Adrenal gland (tissue), 12 donors: ENCODE measurements around the gene UGDH. TPM values are rescaled to one million over a fixed set of nuclear protein-coding genes. Genes with fewer than 3 reads are reported as not detected.
A peak's percentile ranks its signal among the peaks of the same experiment; 100 is the strongest.
"Not testable (repeated sequence)": the region's sequence is repeated elsewhere in the genome, so short reads cannot be mapped to it uniquely, and the experiment has no call there.

ENCODE experiments used
- DNase-seq, 7 donors: peaks; one replicate each; pipeline ENCODE4 v3.0.0-alpha.2; 2019 to 2020
- H3K27ac ChIP-seq, 5 donors: fragments of 200-600 bp; sonication (generic) in 4 of 5; 1 replicate in 3 of 5; 2 replicates in 2 of 5; pipeline versions ENCODE4 v1.5.1 to v1.8.0; 2016 to 2020; ENCODE audit warnings: mild to moderate bottlenecking in 1 of 5
- H3K27me3 ChIP-seq: fragments of 200-600 bp; 2 replicates; pipeline ENCODE4 v1.8.0; 2021
- H3K36me3 ChIP-seq, 2 donors: fragments of 200-600 bp; replicated peaks in 1 of 2; 1 replicate in 1 of 2; 2 replicates in 1 of 2; pipeline versions ENCODE4 v1.5.1 to v1.8.0; 2018 to 2022
- H3K4me1 ChIP-seq, 2 donors: fragments of 200-600 bp; replicated peaks in 1 of 2; 1 replicate in 1 of 2; 2 replicates in 1 of 2; pipeline versions ENCODE4 v1.5.1 to v1.8.0; 2018 to 2021
- H3K4me3 ChIP-seq, 4 donors: fragments of 200-600 bp; sonication (generic) in 3 of 4; one replicate each; pipeline ENCODE4 v1.5.1; 2016 to 2018
- H3K9me3 ChIP-seq, 3 donors: fragments of 200-600 bp; sonication (generic) in 1 of 3; replicated peaks in 1 of 3; 1 replicate in 2 of 3; 2 replicates in 1 of 3; pipeline versions ENCODE4 v1.5.1 to v1.8.0; 2016 to 2021
- POLR2A ChIP-seq, 2 donors: fragments of 450-650 bp; IDR thresholded peaks; one replicate each; pipeline ENCODE4 v1.6.1; 2017; ENCODE audit warnings: antibody characterized with exemption in 2 of 2, mild to moderate bottlenecking in 2 of 2, moderate library complexity in 1 of 2
- WGBS, 4 donors: extraction: QIAGEN DNeasy Blood & Tissue Kit in 2 of 4; methylation state at CpG; one replicate each; pipeline versions ENCODE4 v1.1.5 to v1.1.7; 2013 to 2017; 5-methylcytosine and 5-hydroxymethylcytosine counted together
- intact Hi-C, 2 donors: fragments of 100-400 bp; cut with DNase I; formaldehyde crosslinking; loops; one replicate each; pipeline versions ENCODE4 v1.14.1 to v1.15.0; 2022 to 2023
- polyA plus RNA-seq, 3 donors: library from polyadenylated mRNA; stranded (reverse); fragments of 200-250 nt in 2 of 3; fragments of 350-450 nt in 1 of 3; fragmentation: Illumina TruSeq in 1 of 3; extraction: RNeasy Lipid Tissue Mini Kit (QIAGEN cat#74804) in 1 of 3; gene quantifications; one replicate each; pipeline ENCODE4 v1.2.3, GENCODE V29; 2013 to 2014
- total RNA-seq, 9 donors: library from RNA; depleted of rRNA in 4 of 9; stranded (reverse); fragments of >200 nt in 4 of 9; fragments of 120-200 nt in 1 of 9; fragmentation: NEBNext Ultra II Directional in 1 of 9; extraction: Animal tissue kit (Norgen Biotek cat#: 25700) in 1 of 9; gene quantifications; one replicate each; pipeline versions ENCODE4 v1.1.0 to v1.2.4, GENCODE V29; 2013 to 2023
- TF ChIP-seq, protein P1 (sequence below), 6 experiments: fragments of 450-650 bp in 4 of 6; fragments of 200-600 bp in 2 of 6; sonication (generic) in 1 of 6; IDR thresholded peaks; 1 replicate in 5 of 6; 2 replicates in 1 of 6; pipeline versions ENCODE4 v1.5.1 to v1.8.0; 2016 to 2021; ENCODE audit warnings: antibody characterized with exemption in 6 of 6, mild to moderate bottlenecking in 2 of 6, moderate library complexity in 1 of 6
- donor health status: healthy with polysubstance abuse.
- donor health status: Bipolar disorder and iron deficiency.
- donor health status: DM: yes; HTN: yes; CAD: no.
- donor health status: DM: no; HTN: no; CAD: no.
- donor health status: DM: no; HTN: no; CAD: no.
- donor health status: DM: yes; HTN: yes; CAD: no.

Gene UGDH
- total and polyA plus RNA-seq, 12 donors: 10.6 to 93.3 (median 47.5) TPM

DNA sequence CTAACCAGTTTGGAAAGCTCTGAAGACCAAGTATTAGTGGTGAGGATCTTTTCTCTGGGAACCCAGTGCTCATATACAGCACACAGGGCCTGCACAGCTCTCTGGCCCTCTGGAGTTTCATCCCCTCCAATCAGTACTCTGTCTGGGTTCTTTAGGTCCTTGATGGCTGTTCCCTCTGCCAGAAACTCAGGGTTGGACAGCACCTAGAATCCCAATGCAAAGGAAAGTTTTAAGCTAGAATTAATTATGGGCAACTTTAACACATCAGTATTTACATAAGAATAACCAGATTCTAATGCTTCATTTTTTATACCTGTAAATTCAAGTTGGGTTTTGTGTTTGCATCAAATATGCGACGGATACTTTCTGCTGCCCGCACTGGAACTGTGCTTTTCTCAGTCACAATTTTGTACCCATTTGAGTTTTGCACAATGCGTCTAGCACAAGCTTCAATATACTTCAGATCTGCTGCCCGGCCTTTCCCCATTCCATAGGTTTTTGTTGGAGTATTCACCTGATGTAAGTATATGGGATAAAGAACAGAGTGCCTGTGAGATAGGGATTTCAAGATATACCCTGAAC is 16.8 kb downstream of the UGDH start:
- H3K9me3 ChIP-seq: no peaks in the 10 kb centered on the region
- 95 to 98% (median 96%) methylated on average over 5 of the region's 5 CpGs for WGBS, 4 donors
- TF ChIP-seq, protein P1, sequence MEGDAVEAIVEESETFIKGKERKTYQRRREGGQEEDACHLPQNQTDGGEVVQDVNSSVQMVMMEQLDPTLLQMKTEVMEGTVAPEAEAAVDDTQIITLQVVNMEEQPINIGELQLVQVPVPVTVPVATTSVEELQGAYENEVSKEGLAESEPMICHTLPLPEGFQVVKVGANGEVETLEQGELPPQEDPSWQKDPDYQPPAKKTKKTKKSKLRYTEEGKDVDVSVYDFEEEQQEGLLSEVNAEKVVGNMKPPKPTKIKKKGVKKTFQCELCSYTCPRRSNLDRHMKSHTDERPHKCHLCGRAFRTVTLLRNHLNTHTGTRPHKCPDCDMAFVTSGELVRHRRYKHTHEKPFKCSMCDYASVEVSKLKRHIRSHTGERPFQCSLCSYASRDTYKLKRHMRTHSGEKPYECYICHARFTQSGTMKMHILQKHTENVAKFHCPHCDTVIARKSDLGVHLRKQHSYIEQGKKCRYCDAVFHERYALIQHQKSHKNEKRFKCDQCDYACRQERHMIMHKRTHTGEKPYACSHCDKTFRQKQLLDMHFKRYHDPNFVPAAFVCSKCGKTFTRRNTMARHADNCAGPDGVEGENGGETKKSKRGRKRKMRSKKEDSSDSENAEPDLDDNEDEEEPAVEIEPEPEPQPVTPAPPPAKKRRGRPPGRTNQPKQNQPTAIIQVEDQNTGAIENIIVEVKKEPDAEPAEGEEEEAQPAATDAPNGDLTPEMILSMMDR (IDR thresholded peaks at IDR 0.05): no peak
- no peak for TF ChIP-seq POLR2A (IDR thresholded peaks at IDR 0.05)
- peaks cover 0 to 74% of the 10 kb centered on the region in 2 donors for H3K36me3 ChIP-seq
- H3K27me3 ChIP-seq: no peaks in the 10 kb centered on the region
- H3K4me1 ChIP-seq: peaks cover 0 to 15% of the 10 kb centered on the region in 2 donors
- H3K27ac ChIP-seq: no peak overlapping the region
- H3K4me3 ChIP-seq: no peak overlapping the region
- DNase-seq: no peak
- intact Hi-C loops: no loop called here

DNA sequence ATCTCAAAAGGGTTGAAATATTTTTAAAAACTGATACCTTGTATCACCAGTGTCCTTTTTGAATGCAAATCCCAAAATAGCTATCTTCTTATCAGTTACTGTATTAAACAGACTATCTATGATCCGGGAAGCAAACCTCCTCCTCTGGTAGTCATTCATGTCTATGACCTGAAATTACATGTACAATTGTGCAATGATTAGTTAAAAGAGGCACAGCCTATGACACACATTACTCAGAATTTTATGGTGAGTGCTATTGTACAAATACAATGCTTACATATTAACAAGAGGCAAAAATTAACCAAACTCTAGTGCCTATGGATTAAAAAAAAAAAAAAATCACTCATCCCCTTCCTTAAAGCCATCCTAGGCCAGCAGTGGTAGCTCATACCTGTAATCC is 21.7 kb downstream of the UGDH start:
- H3K36me3 ChIP-seq: peaks cover 0 to 91% of the 10 kb centered on the region in 2 donors
- no peak for DNase-seq
- peaks cover 0 to 12% of the 10 kb centered on the region in 2 donors for H3K4me1 ChIP-seq
- intact Hi-C loops: no loop called here
- WGBS, 4 donors: 21 to 51% (median 41%) methylated on average over 1 of the region's 1 CpG
- no peaks in the 10 kb centered on the region for H3K27me3 ChIP-seq
- H3K9me3 ChIP-seq: no peaks in the 10 kb centered on the region
- peak overlapping the region in 1 of 5 donors; percentile 42 for H3K27ac ChIP-seq
- TF ChIP-seq, protein P1 (IDR thresholded peaks at IDR 0.05): no peak
- TF ChIP-seq POLR2A (IDR thresholded peaks at IDR 0.05): no peak
- no peak overlapping the region for H3K4me3 ChIP-seq

DNA sequence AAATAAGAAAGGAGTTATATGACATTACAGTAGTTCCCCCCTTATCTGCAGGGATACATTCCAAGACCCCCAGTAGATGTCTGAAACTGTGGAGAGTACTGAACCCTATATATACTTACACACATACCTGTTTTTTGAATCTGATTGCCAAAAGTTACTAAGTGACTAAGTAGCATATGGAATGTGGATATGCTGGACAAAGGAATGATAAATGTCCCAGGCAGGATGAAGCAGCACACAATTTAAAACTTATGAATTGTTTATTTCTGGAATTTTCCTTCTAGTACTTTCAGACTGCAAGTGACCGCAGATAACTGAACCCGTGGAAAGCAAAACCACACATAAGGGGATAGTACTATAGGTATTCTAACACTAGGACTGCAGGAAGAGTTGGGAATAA is 22.7 kb downstream of the UGDH start:
- Histone ChIP-seq H3K27me3 (no peaks in the 10 kb centered on the region), H3K27ac (no peak overlapping the region), H3K36me3 (peaks cover 0 to 91% of the 10 kb centered on the region in 2 donors), H3K4me3 (no peak overlapping the region), H3K4me1 (peaks cover 0 to 12% of the 10 kb centered on the region in 2 donors), H3K9me3 (no peaks in the 10 kb centered on the region)
- TF ChIP-seq, protein P1 (IDR thresholded peaks at IDR 0.05): no peak
- no peak for TF ChIP-seq POLR2A (IDR thresholded peaks at IDR 0.05)
- intact Hi-C loops: no loop called here
- WGBS, 4 donors: 96 to 100% (median 97%) methylated on average over 2 of the region's 2 CpGs
- DNase-seq: no peak

DNA sequence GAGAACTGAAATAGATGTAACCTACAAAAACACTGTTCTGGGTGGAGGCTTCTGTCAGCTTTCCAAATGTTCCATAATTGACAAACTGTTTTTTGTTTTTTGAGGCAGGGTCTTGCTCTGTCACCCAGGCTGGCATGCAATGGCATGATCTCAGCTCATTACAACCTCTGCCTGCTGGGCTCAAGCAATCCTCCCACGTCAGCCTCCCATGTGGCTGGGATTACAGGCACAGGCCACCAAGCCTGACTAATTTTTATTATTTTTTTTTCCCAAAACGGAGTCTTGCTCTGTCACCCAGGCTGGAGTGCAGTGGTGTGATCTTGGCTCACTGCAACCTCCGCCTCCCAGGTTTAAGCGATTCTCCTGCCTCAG is 24.6 kb downstream of the UGDH start:
- 84 to 88% (median 86%) methylated on average over 2 to 4 of the region's 4 CpGs for WGBS, 4 donors
- H3K4me3 ChIP-seq: not testable (repeated sequence)

DNA sequence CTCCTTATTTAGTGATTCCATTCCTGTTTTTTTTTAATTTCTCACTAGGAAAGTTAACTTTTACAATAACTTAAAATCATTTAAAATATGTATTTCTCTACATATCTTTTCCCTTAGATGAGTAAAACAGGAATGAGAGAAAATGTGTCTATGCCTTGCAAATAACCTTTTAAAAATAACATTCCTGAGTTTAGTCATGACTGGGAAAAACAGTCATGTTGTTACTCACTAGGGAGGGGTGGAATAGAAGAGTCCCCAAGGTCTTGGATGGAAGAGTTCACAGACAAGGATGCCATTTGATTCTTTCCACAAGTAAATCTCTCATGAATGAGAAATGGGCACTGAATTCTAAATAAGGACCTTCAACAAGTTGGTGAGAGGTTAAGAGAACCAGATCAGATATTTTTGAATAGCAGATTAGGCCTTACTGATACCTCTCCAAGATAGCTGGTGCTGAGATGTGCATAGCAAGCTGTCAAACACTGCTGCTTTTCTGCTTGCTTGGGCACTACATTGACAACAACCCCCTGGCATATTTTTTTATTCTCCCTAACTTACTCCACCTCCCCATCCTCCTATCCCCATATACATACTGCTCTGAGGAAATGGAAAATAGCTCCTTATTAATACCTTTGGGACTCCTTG is 25.1 kb downstream of the UGDH start:
- TF ChIP-seq POLR2A (IDR thresholded peaks at IDR 0.05): peak in 1 of 2 donors; percentile 24
- TF ChIP-seq, protein P1 (IDR thresholded peaks at IDR 0.05): no peak
- Histone ChIP-seq H3K27ac (peak overlapping the region; percentile 34 to 77 (median 65)), H3K36me3 (peaks cover 0 to 78% of the 10 kb centered on the region in 2 donors), H3K4me3 (no peak overlapping the region), H3K9me3 (no peaks in the 10 kb centered on the region), H3K4me1 (peaks cover 0 to 12% of the 10 kb centered on the region in 2 donors), H3K27me3 (no peaks in the 10 kb centered on the region)
- intact Hi-C loops: no loop called here
- DNase-seq: peak in 1 of 7 donors; percentile 49

More for the DNA sequence above, 24.6 kb downstream of the UGDH start:
- H3K27me3 ChIP-seq, intact Hi-C loops, H3K9me3 ChIP-seq, DNase-seq: not testable (repeated sequence)
- H3K27ac ChIP-seq: peak overlapping the region in 4 of 5 donors; percentile 34 to 77 (median 64)
- peaks cover 0 to 83% of the 10 kb centered on the region in 2 donors for H3K36me3 ChIP-seq
- peaks cover 0 to 12% of the 10 kb centered on the region in 2 donors for H3K4me1 ChIP-seq
